RWPE2 (cell line): ENCODE data around the gene GPBAR1.

Experiments used
- ATAC-seq: fragments of 200-7000 bp; cut with Tn5 transposase; 3 replicates; pipeline ENCODE4 v1.9.1; 2021; ENCODE audit warnings: low read depth
- DNase-seq: peaks from one replicate; pipeline ENCODE4 v3.0.0-alpha.2; 2020; ENCODE audit warnings: low spot score
- H3K27ac ChIP-seq: fragments of 450-650 bp; 2 replicates; pipeline ENCODE4 v1.5.1; 2017; ENCODE audit warnings: mild to moderate bottlenecking; ENCODE audit not compliant: poor library complexity, severe bottlenecking
- H3K27me3 ChIP-seq: fragments of 250-450 bp; sonication (Bioruptor Pico); 2 replicates; pipeline ENCODE4 v1.5.1; 2021; ENCODE audit warnings: mild to moderate bottlenecking, moderate library complexity; ENCODE audit not compliant: insufficient read depth, poor library complexity, severe bottlenecking
- H3K36me3 ChIP-seq: fragments of 250-450 bp; sonication (Bioruptor Pico); 2 replicates; pipeline ENCODE4 v1.5.1; 2020; ENCODE audit warnings: low read depth, mild to moderate bottlenecking, moderate library complexity
- H3K4me1 ChIP-seq: fragments of 250-450 bp; sonication (Bioruptor Pico); 2 replicates; pipeline ENCODE4 v1.5.1; 2021; ENCODE audit warnings: mild to moderate bottlenecking, moderate library complexity; ENCODE audit not compliant: insufficient read depth, poor library complexity, severe bottlenecking
- H3K4me3 ChIP-seq: fragments of 250-450 bp; sonication (Bioruptor Pico); 2 replicates; pipeline ENCODE4 v1.5.1; 2021; ENCODE audit warnings: mild to moderate bottlenecking, moderate library complexity; ENCODE audit not compliant: severe bottlenecking
- H3K9me3 ChIP-seq: fragments of 250-450 bp; sonication (Bioruptor Pico); 2 replicates; pipeline ENCODE4 v1.5.1; 2021; ENCODE audit warnings: mild to moderate bottlenecking, moderate library complexity; ENCODE audit not compliant: severe bottlenecking
- TF ChIP-seq, protein P1 (sequence below): fragments of 450-650 bp; IDR thresholded peaks from one replicate; pipeline ENCODE4 v1.5.1; 2017; ENCODE audit warnings: mild to moderate bottlenecking, moderate library complexity; ENCODE audit not compliant: poor library complexity, severe bottlenecking

Gene GPBAR1

DNA sequence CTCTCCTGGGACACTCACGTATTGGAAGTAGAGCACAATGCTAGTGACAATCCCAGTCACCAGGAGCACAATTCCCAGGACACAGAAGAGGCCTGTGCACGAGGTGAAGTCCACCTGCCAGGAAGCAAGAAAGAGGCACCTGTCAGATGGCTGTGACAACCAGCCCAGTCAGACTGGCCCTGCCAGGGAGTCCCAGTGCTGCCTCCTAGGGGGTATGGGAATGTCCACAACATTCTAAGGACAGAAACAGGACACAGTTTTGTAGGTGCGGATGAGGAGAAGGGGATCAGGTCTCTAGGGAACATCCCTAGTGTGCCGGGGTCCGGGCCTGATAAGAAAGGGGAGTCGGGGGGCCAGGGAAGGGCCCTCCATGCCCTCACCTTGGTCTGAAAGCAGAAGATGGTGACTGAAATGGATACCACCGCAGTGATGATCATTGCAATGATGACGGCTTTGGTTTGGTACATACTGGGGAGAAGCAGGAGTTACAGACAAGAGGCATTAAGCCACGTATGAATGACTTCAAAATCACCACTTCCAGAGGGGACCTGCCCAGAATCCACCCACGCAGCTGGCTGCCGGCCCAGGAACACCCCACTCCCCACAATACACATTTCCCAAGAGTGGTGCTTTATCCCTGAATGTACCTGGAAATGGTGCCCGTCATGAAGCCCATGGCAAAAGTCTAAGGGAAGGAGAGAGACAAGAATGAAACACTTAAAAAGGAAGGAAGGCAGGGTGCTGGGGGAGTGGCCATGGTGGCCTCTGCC lies 16.4 kb downstream of the GPBAR1 start:
- peaks cover 18% of the 10 kb centered on the region for H3K4me1 ChIP-seq

DNA sequence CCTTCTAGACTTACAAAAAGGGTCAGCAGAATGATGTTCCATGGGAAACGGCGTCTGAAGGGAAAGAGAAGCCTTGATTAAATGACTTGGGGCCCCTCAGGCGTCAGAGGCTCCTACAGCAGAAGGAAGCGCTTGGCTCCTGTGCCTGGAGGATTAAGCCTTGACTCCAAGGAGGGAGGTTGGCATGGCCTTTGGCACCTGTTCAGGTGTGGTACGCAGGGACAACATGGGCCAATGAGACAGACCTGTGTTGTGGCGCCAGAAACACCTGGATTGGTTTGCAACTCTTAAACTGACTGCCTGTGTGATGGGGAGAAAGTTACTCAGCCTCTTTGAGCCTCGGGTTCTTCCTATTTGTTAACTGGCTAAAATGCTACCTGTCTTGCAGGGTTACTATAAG lies 17.1 kb downstream of the GPBAR1 start:
- Histone ChIP-seq H3K4me3 (no peak overlapping the region), H3K9me3 (no peaks in the 10 kb centered on the region), H3K36me3 (peaks cover 93% of the 10 kb centered on the region), H3K4me1 (peaks cover 18% of the 10 kb centered on the region), H3K27me3 (no peaks in the 10 kb centered on the region), H3K27ac (no peak overlapping the region)
- TF ChIP-seq, protein P1, sequence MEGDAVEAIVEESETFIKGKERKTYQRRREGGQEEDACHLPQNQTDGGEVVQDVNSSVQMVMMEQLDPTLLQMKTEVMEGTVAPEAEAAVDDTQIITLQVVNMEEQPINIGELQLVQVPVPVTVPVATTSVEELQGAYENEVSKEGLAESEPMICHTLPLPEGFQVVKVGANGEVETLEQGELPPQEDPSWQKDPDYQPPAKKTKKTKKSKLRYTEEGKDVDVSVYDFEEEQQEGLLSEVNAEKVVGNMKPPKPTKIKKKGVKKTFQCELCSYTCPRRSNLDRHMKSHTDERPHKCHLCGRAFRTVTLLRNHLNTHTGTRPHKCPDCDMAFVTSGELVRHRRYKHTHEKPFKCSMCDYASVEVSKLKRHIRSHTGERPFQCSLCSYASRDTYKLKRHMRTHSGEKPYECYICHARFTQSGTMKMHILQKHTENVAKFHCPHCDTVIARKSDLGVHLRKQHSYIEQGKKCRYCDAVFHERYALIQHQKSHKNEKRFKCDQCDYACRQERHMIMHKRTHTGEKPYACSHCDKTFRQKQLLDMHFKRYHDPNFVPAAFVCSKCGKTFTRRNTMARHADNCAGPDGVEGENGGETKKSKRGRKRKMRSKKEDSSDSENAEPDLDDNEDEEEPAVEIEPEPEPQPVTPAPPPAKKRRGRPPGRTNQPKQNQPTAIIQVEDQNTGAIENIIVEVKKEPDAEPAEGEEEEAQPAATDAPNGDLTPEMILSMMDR, result no peak
- no peak for DNase-seq
- no peak for ATAC-seq

More for the DNA sequence above, 16.4 kb downstream of the GPBAR1 start:
- ATAC-seq (no peak), DNase-seq (no peak)
- peaks cover 95% of the 10 kb centered on the region for H3K36me3 ChIP-seq
- no peaks in the 10 kb centered on the region for H3K27me3 ChIP-seq
- TF ChIP-seq, protein P1, result peak; percentile 10
- H3K4me3 ChIP-seq, result no peak overlapping the region
- no peaks in the 10 kb centered on the region for H3K9me3 ChIP-seq
- no peak overlapping the region for H3K27ac ChIP-seq

GRCh38 chr2:218278531-218279360 lies 17.9 kb downstream of the GPBAR1 start:
- DNase-seq, result no peak
- Histone ChIP-seq H3K9me3 (no peaks in the 10 kb centered on the region), H3K27ac (no peak overlapping the region), H3K4me1 (peaks cover 24% of the 10 kb centered on the region), H3K36me3 (peaks cover 95% of the 10 kb centered on the region), H3K27me3 (no peaks in the 10 kb centered on the region), H3K4me3 (no peak overlapping the region)
- TF ChIP-seq, protein P1, result no peak
- ATAC-seq, result no peak

- H3K27me3 ChIP-seq, result no peaks in the 10 kb centered on the region
- H3K4me3 ChIP-seq, result no peak overlapping the region
- ATAC-seq (no peak), DNase-seq (no peak)
- H3K9me3 ChIP-seq, result no peaks in the 10 kb centered on the region
- no peak overlapping the region for H3K27ac ChIP-seq
- TF ChIP-seq, protein P1, result no peak
- peaks cover 92% of the 10 kb centered on the region for H3K36me3 ChIP-seq
- H3K4me1 ChIP-seq, result peaks cover 40% of the 10 kb centered on the region
Measured at GRCh38 chr2:218280260-218280870, 19.6 kb downstream of the GPBAR1 start.
